H1 (cell line): ENCODE data around the gene GFOD1. TPM values are rescaled to one million over a fixed set of nuclear protein-coding genes. Genes with fewer than 3 reads are reported as not detected.

Experiments
- CTCF ChIA-PET: fragments of 300-600 bp; sonication (Branson Sonifier 250); formaldehyde crosslinking; loops from one replicate; lab custom pipeline; 2021; ENCODE audit not compliant: partially characterized antibody; lab: Charles Lee
- POLR2A ChIA-PET: fragments of 300-600 bp; sonication (Branson Sonifier 250); formaldehyde crosslinking; loops from one replicate; lab custom pipeline; 2021; ENCODE audit warnings: inconsistent platforms; ENCODE audit not compliant: partially characterized antibody; lab: Charles Lee
- DNase-seq, 2 experiments: peaks; one replicate each; pipeline versions ENCODE4 v3.0.0 to v3.0.0-alpha.2; 2010 to 2022; ENCODE audit warnings: low spot score in 2 of 2, low read depth in 1 of 2, mixed read lengths in 1 of 2
- FAIRE-seq: peaks from 2 replicates; lab custom pipeline; 2011; peaks lifted over from hg19 to GRCh38; lab: Jason Lieb, UNC
- H2AFZ ChIP-seq: 2 replicates; pipeline ENCODE4 v1.8.1; 2012; ENCODE audit warnings: low read length, inconsistent platforms
- H2AK5ac ChIP-seq: 2 replicates; pipeline ENCODE4 v1.6.1; 2013; ENCODE audit warnings: low read depth, low read length
- H2BK120ac ChIP-seq: replicated peaks from 2 replicates; pipeline ENCODE3; 2013; ENCODE audit warnings: low read depth, low read length, inconsistent platforms
- H2BK12ac ChIP-seq: 2 replicates; pipeline ENCODE4 v1.6.1; 2013; ENCODE audit warnings: low read depth, low read length
- H2BK15ac ChIP-seq: 2 replicates; pipeline ENCODE4 v1.6.1; 2013; ENCODE audit warnings: low read length
- H2BK20ac ChIP-seq: 2 replicates; pipeline ENCODE4 v1.6.1; 2013; ENCODE audit warnings: low read length
- H2BK5ac ChIP-seq: 2 replicates; pipeline ENCODE4 v1.6.1; 2013; ENCODE audit warnings: low read depth, low read length
- H3K14ac ChIP-seq: 2 replicates; pipeline ENCODE4 v1.6.1; 2013; ENCODE audit warnings: inconsistent platforms; ENCODE audit not compliant: insufficient read length
- H3K18ac ChIP-seq: 2 replicates; pipeline ENCODE4 v1.6.1; 2013; ENCODE audit warnings: low read length; ENCODE audit errors: extremely low read depth
- H3K23ac ChIP-seq: 2 replicates; pipeline ENCODE4 v1.6.1; 2013; ENCODE audit warnings: inconsistent platforms; ENCODE audit not compliant: insufficient read length
- H3K23me2 ChIP-seq: 2 replicates; pipeline ENCODE4 v1.6.1; 2013; ENCODE audit warnings: low read depth, low read length
- H3K27ac ChIP-seq: 2 replicates; pipeline ENCODE4 v1.6.1; 2011; ENCODE audit warnings: low read depth, low read length, inconsistent platforms
- H3K27me3 ChIP-seq, 4 experiments: replicated peaks in 1 of 4; 1 replicate in 1 of 4; 2 replicates in 3 of 4; pipeline versions ENCODE4 v1.6.1 to v1.8.1; 2011 to 2013; ENCODE audit warnings: low read length in 3 of 4, mild to moderate bottlenecking in 3 of 4, inconsistent platforms in 2 of 4, mixed read lengths in 2 of 4, moderate library complexity in 1 of 4; ENCODE audit not compliant: control insufficient read depth in 3 of 4, insufficient read depth in 3 of 4; ENCODE audit errors: extremely low read depth in 1 of 4
- H3K36me3 ChIP-seq, 4 experiments: 2 replicates each; pipeline versions ENCODE4 v1.6.1 to v1.8.1; 2011 to 2013; ENCODE audit warnings: mild to moderate bottlenecking in 4 of 4, low read length in 3 of 4, moderate library complexity in 2 of 4, control low read depth in 1 of 4, inconsistent platforms in 1 of 4; ENCODE audit not compliant: insufficient read depth in 4 of 4, control insufficient read depth in 2 of 4
- H3K4ac ChIP-seq: replicated peaks from 2 replicates; pipeline ENCODE3; 2013; ENCODE audit warnings: low read length, low read depth, mixed read lengths, inconsistent platforms; ENCODE audit not compliant: insufficient read length
- H3K4me1 ChIP-seq, 4 experiments: replicated peaks in 1 of 4; 1 replicate in 1 of 4; 2 replicates in 3 of 4; pipeline versions ENCODE4 v1.6.1 to v1.8.1; 2011 to 2013; ENCODE audit warnings: low read length in 3 of 4, inconsistent platforms in 2 of 4, mixed read lengths in 1 of 4; ENCODE audit not compliant: insufficient read depth in 4 of 4, control insufficient read depth in 3 of 4
- H3K4me2 ChIP-seq, 2 experiments: 2 replicates each; pipeline versions ENCODE4 v1.6.1 to v1.8.1; 2011 to 2013; ENCODE audit warnings: low read depth in 2 of 2, low read length in 2 of 2, control low read depth in 1 of 2, inconsistent platforms in 1 of 2, mild to moderate bottlenecking in 1 of 2; ENCODE audit not compliant: insufficient read depth in 1 of 2
- H3K4me3 ChIP-seq, 4 experiments: fragments of 200-600, 300-600 bp in 1 of 4; sonication (generic), shearing (Covaris generic), sonication (Bioruptor Twin) in 1 of 4; 2 replicates each; pipeline versions ENCODE4 v1.5.1 to v1.8.1; 2011 to 2016; ENCODE audit warnings: low read length in 4 of 4, low read depth in 3 of 4, control low read depth in 2 of 4, inconsistent platforms in 2 of 4, mild to moderate bottlenecking in 2 of 4, mixed read lengths in 1 of 4, moderate library complexity in 1 of 4; ENCODE audit not compliant: insufficient read depth in 2 of 4; ENCODE audit errors: extremely low read depth in 1 of 4
- H3K56ac ChIP-seq: replicated peaks from 2 replicates; pipeline ENCODE3; 2013; ENCODE audit warnings: low read depth, mild to moderate bottlenecking, mixed read lengths, low read length, inconsistent platforms; ENCODE audit not compliant: insufficient read length
- H3K79me1 ChIP-seq: 2 replicates; pipeline ENCODE4 v1.6.1; 2013; ENCODE audit warnings: low read depth, low read length, control low read depth
- H3K79me2 ChIP-seq, 2 experiments: 2 replicates each; pipeline versions ENCODE4 v1.6.1 to v1.8.1; 2012 to 2013; ENCODE audit warnings: low read length in 2 of 2, mild to moderate bottlenecking in 2 of 2, inconsistent platforms in 1 of 2; ENCODE audit not compliant: insufficient read depth in 2 of 2, control insufficient read depth in 1 of 2
- H3K9ac ChIP-seq, 4 experiments: replicated peaks in 1 of 4; 1 replicate in 1 of 4; 2 replicates in 3 of 4; pipeline versions ENCODE4 v1.6.1 to v1.8.1; 2011 to 2013; ENCODE audit warnings: low read depth in 3 of 4, low read length in 3 of 4, control low read depth in 2 of 4, mild to moderate bottlenecking in 2 of 4, moderate library complexity in 2 of 4, inconsistent platforms in 1 of 4; ENCODE audit errors: extremely low read depth in 1 of 4
- H3K9me3 ChIP-seq, 2 experiments: 2 replicates each; pipeline versions ENCODE4 v1.6.1 to v1.8.1; 2012 to 2013; ENCODE audit warnings: mild to moderate bottlenecking in 2 of 2, moderate library complexity in 2 of 2, control low read depth in 1 of 2, inconsistent platforms in 1 of 2, low read depth in 1 of 2, low read length in 1 of 2, mixed read lengths in 1 of 2; ENCODE audit not compliant: insufficient read depth in 2 of 2
- H4K20me1 ChIP-seq, 2 experiments: replicated peaks in 1 of 2; 2 replicates each; pipeline versions ENCODE3 to v1.8.1; 2011 to 2013; ENCODE audit warnings: inconsistent platforms in 2 of 2, low read length in 2 of 2, mild to moderate bottlenecking in 1 of 2; ENCODE audit not compliant: insufficient read depth in 2 of 2, control insufficient read depth in 1 of 2
- H4K5ac ChIP-seq: 2 replicates; pipeline ENCODE4 v1.6.1; 2013; ENCODE audit warnings: low read length, low read depth, mixed read lengths, inconsistent platforms; ENCODE audit not compliant: insufficient read length
- H4K8ac ChIP-seq: 2 replicates; pipeline ENCODE4 v1.8.0; 2013; ENCODE audit warnings: mild to moderate bottlenecking, moderate library complexity, low read length, inconsistent platforms; ENCODE audit not compliant: insufficient read depth; ENCODE audit errors: extremely low read depth
- H4K91ac ChIP-seq: replicated peaks from 2 replicates; pipeline ENCODE3; 2013; ENCODE audit warnings: low read length, mixed read lengths, inconsistent platforms; ENCODE audit not compliant: insufficient read length
- ATF3 ChIP-seq: IDR thresholded peaks from 2 replicates; pipeline ENCODE4 v1.6.1; 2011; ENCODE audit warnings: low read depth, mild to moderate bottlenecking, low read length; ENCODE audit not compliant: insufficient read depth
- BACH1 ChIP-seq: IDR thresholded peaks from 2 replicates; pipeline ENCODE4 v1.6.1; 2012; ENCODE audit warnings: low read length, improper control_type of control experiment
- CHD2 ChIP-seq: IDR thresholded peaks from 2 replicates; pipeline ENCODE4 v1.6.1; 2012; ENCODE audit warnings: low read length, improper control_type of control experiment
- CREB1 ChIP-seq: IDR thresholded peaks from 2 replicates; pipeline ENCODE4 v1.6.1; 2012; ENCODE audit warnings: inconsistent platforms
- EGR1 ChIP-seq: IDR thresholded peaks from 2 replicates; pipeline ENCODE4 v1.6.1; 2011; ENCODE audit warnings: low read depth, low read length, borderline replicate concordance
- HDAC2 ChIP-seq, 2 experiments: fragments of 300-600 bp in 1 of 2; sonication (generic) in 1 of 2; IDR thresholded peaks; 2 replicates each; pipeline ENCODE4 v1.6.1; 2011 to 2012; ENCODE audit warnings: low read depth in 2 of 2, low read length in 2 of 2, mild to moderate bottlenecking in 2 of 2, moderate library complexity in 2 of 2, borderline replicate concordance in 1 of 2, inconsistent platforms in 1 of 2
- JUND ChIP-seq: IDR thresholded peaks from 2 replicates; pipeline ENCODE4 v1.6.1; 2011; ENCODE audit warnings: mild to moderate bottlenecking, improper control_type of control experiment, low read length
- NANOG ChIP-seq: IDR thresholded peaks from 2 replicates; pipeline ENCODE4 v1.6.1; 2011; ENCODE audit warnings: low read length, low read depth, mild to moderate bottlenecking, inconsistent platforms; ENCODE audit not compliant: insufficient read depth, poor library complexity, severe bottlenecking
- NRF1 ChIP-seq: IDR thresholded peaks from 2 replicates; pipeline ENCODE4 v1.6.1; 2011; ENCODE audit warnings: mild to moderate bottlenecking, low read depth, low read length, improper control_type of control experiment
- POLR2AphosphoS5 ChIP-seq: IDR thresholded peaks from 2 replicates; pipeline ENCODE4 v1.6.1; 2011; ENCODE audit warnings: low read depth, low read length
- RFX5 ChIP-seq: IDR thresholded peaks from 2 replicates; pipeline ENCODE4 v1.6.1; 2011; ENCODE audit warnings: low read depth, low read length, improper control_type of control experiment, borderline replicate concordance
- SRF ChIP-seq: IDR thresholded peaks from 2 replicates; pipeline ENCODE4 v1.6.1; 2011; ENCODE audit warnings: mild to moderate bottlenecking, low read depth, low read length, moderate library complexity
- polyA plus RNA-seq, 7 experiments: library from polyadenylated mRNA; depleted of rRNA in 3 of 7; stranded (reverse) in 5 of 7; unstranded in 2 of 7; fragments of >200 nt in 5 of 7; fragments of 200-250 nt in 2 of 7; gene quantifications; 1 replicate in 5 of 7; 2 replicates in 1 of 7; 4 replicates in 1 of 7; pipeline versions ENCODE4 v1.2.1 to v1.2.3, GENCODE V29; 2011 to 2013; ENCODE audit warnings: missing spikeins in 2 of 7, mixed read lengths in 2 of 7
- total RNA-seq: library from RNA; stranded (reverse); fragmentation: NEBNext Ultra II Directional; extraction: Animal tissue kit (Norgen Biotek cat#: 25700); gene quantifications from 2 replicates; pipeline ENCODE4 v1.2.1, GENCODE V29; 2021

The GFOD1 gene
- total and polyA plus RNA-seq, 2 of the 8 experiments (the other 6 are each of a cell fraction or from before 2014, with no cell fraction given): 2.5 to 8.8 TPM

- H3K4me3 ChIP-seq: no peak overlapping the region
- no peaks in the 10 kb centered on the region for H3K27me3 ChIP-seq
- no peak overlapping the region for H3K27ac ChIP-seq
- no peak overlapping the region for H2AFZ ChIP-seq
- no peak overlapping the region for H4K91ac ChIP-seq
- no peak overlapping the region for H2BK15ac ChIP-seq
- no peak overlapping the region for H3K4me2 ChIP-seq
- H3K79me2 ChIP-seq: no peaks in the 10 kb centered on the region
- no peak overlapping the region for H2AK5ac ChIP-seq
- no peaks in the 10 kb centered on the region for H3K4me1 ChIP-seq
- H3K18ac ChIP-seq: no peak overlapping the region
- H2BK120ac ChIP-seq: no peak overlapping the region
- H3K56ac ChIP-seq: no peak overlapping the region
- no peak overlapping the region for H3K9ac ChIP-seq
- no peaks in the 10 kb centered on the region for H3K9me3 ChIP-seq
- H3K23ac ChIP-seq: no peak overlapping the region
- H4K8ac ChIP-seq: no peak overlapping the region
- no peak overlapping the region for H2BK5ac ChIP-seq
- H3K79me1 ChIP-seq: no peaks in the 10 kb centered on the region
- no peaks in the 10 kb centered on the region for H3K23me2 ChIP-seq
- POLR2A ChIA-PET: interaction anchor here (1.0 to 1.6 kb wide), 3 partner anchors 8 to 16 kb away, joined by 3 to 6 read pairs (median 4); no protein-coding TSS in a partner anchor
- TF ChIP-seq SRF (no peak), JUND (no peak), ATF3 (no peak), POLR2AphosphoS5 (no peak), EGR1 (no peak), RFX5 (no peak), CHD2 (no peak), NRF1 (no peak), CREB1 (no peak), BACH1 (no peak), NANOG (no peak), HDAC2 (IDR thresholded peaks at IDR 0.05; ENCODE audit: borderline replicate concordance in 1 of 2, low read depth in 2 of 2, low read length in 2 of 2) (no peak)
- TF ChIP-seq, all 59 proteins: peak for 0
- Histone ChIP-seq H3K14ac (no peak overlapping the region), H3K36me3 (peaks cover 11 to 74% (median 47%) of the 10 kb centered on the region in 4 experiments), H2BK12ac (no peak overlapping the region), H4K5ac (no peak overlapping the region), H4K20me1 (no peaks in the 10 kb centered on the region), H2BK20ac (no peak overlapping the region), H3K4ac (no peak overlapping the region)
- FAIRE-seq (no peak), DNase-seq (no peak)
- CTCF ChIA-PET: interaction anchor here (0.5 to 1.2 kb wide), 2 partner anchors 310 to 403 kb away, joined by 3 read pairs; no protein-coding TSS in a partner anchor
Measured at GRCh38 chr6:13314806-13315205, 172.6 kb downstream of the GFOD1 start.
